Measurements from ENCODE around the gene S100A10. TPM values are rescaled to one million over a fixed set of nuclear protein-coding genes. Genes with fewer than 3 reads are reported as not detected.
A peak's percentile ranks its signal among the peaks of the same experiment; 100 is the strongest.

Gene S100A10
- total RNA-seq, 1 experiment from 2014 or later = 161 TPM

DNA sequence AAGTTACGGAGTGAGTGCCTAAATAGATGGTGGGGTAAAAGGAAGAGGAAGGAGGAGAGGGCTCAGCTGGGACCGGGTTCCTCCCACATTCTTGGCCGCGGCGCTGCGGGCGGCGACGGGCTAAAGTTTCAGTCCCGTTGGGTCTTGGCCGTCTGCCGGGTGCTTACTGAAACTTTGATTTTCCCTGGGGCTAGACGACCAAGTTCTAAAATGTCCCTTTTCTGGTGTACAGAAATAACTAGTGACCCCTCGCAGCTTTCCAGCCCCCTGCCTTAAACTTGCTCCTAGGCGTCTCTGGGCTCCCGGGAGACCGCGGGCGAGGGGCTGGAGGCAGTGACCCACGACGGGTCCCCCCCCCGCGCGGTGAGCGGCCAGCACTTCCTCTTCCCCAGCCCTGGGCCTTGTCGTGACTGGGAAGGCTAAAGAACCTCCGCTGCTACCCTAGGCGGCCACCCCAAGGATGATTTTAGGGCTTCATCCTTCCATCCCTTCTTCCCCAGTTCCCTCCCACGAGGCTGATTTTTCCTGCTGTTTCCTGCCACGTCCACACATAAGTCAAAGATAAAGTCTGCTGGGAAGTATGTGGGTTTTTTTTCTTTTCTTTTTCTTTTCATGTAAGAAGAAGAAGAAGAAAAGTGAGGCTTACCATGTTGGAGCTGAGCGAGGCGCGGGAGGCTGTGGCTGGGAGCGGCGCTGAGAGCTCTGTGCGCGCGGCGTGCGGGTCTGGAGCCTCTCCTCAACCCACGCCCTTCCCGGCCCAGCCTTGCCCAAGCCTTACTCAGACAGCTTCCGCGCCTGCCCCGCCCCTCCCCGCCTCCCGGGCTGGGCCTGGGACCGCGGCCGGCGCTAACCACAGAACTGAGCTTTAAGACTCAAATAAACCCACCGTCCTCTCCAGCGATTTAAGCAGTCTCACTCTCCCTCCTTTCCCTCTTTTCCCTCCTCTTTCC is 42.9 kb upstream of the S100A10 start, which contains the start of gene S100A11:
TSS of gene S100A11 (minus strand) at position 738 of the 950 bp plus-strand sequence. CDS start at position 649, 89 bp downstream.
- ChIA-PET POLR2A (interaction anchor here (1.2 to 1.9 kb wide), 2 partner anchors 11 to 197 kb away, joined by 4 to 5 read pairs; partner anchors contain the start of gene C2CD4D), CTCF (interaction anchor here (0.5 to 4.5 kb wide), 23 partner anchors 7 to 1215 kb away, joined by 3 to 45 read pairs (median 7); partner anchors contain the start of gene THEM4)
- H3K36me3 Mint-ChIP-seq = peaks cover 22% of the 10 kb centered on the region
- H3K4me3 Mint-ChIP-seq = peak within 1 kb of the TSS; percentile 89
- H3K27me3 Mint-ChIP-seq (ENCODE audit: low read depth) = peaks cover 9% of the 10 kb centered on the region
- peak within 1 kb of the TSS; percentile 82 for H3K27ac Mint-ChIP-seq
- no peaks in the 10 kb centered on the region for H3K9me3 Mint-ChIP-seq
- peak; percentile 78 for ATAC-seq
- peak; percentile 77 for DNase-seq (ENCODE audit: low spot score)
- TF ChIP-seq SP1 (CRISPR knock-in tag; conservative IDR thresholded peaks at IDR 0.05) = 0 out of 2 replicates have a peak, but pooled peaks have one; percentile 30
- no peak for TF ChIP-seq TCF7 (CRISPR knock-in tag; IDR thresholded peaks at IDR 0.05; ENCODE audit: low read depth)
- H3K4me1 Mint-ChIP-seq = peaks cover 40% of the 10 kb centered on the region

DNA sequence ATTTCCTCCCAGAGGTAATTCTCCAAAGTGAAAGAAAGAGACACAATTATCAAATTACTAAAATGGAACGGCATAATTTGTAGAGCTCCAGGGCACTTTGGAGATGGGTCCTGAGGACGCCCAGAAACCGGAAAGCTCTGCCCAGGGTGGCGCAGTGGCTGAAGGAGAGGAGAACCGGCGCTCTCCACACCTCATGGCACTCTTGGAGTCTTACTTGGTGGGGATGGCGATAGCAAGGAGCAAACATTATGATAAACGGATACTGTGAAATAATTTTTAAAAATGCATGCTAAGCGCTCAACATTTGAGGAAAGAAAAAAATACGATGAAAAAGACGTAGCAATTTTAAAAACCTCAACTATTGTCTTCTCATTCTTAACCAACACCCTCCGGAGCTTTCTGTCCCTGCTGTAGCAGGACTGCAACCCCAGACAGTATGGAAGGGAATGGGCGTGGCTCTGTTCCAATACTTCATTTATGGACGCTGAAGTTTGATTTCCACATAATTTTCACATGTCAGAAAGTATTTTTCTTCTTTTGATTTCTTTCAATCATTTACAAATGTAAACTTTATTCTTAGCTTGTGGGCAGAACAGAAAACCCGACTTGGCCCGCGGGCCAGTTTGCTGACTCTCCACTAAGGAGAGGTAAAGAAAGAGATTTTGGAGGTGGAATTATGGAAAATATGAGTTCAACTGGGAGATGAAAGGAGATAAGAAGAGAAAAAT is 42.0 kb upstream of the S100A10 start:
- peak; percentile 14; the same call in 1 of the 2 replicates for ATAC-seq
- H3K27ac Mint-ChIP-seq = peak overlapping the region; percentile 85
- H3K4me1 Mint-ChIP-seq = peaks cover 40% of the 10 kb centered on the region
- DNase-seq (ENCODE audit: low spot score) = no peak
- ChIA-PET CTCF (interaction anchor here (1.0 to 4.5 kb wide), 16 partner anchors 8 to 199 kb away, joined by 3 to 45 read pairs (median 14); partner anchors contain the start of gene THEM4), POLR2A (interaction anchor here (1.9 kb wide), 1 partner anchor 12 kb away, joined by 5 read pairs; no protein-coding TSS in a partner anchor)
- peaks cover 22% of the 10 kb centered on the region for H3K36me3 Mint-ChIP-seq
- no peaks in the 10 kb centered on the region for H3K9me3 Mint-ChIP-seq
- peak overlapping the region; percentile 89 for H3K4me3 Mint-ChIP-seq
- TF ChIP-seq GRHL2 (CRISPR knock-in tag; IDR thresholded peaks at IDR 0.05; ENCODE audit: insufficient replicate concordance, severe bottlenecking) (no peak), USF1 (CRISPR knock-in tag; IDR thresholded peaks at IDR 0.05) (no peak), CBFB (CRISPR knock-in tag; IDR thresholded peaks at IDR 0.05; ENCODE audit: low read depth) (no peak), ZNF416 (CRISPR knock-in tag; IDR thresholded peaks at IDR 0.05) (no peak), ZNF138 (CRISPR knock-in tag; conservative IDR thresholded peaks at IDR 0.05) (no peak), ZNF121 (CRISPR knock-in tag; IDR thresholded peaks at IDR 0.05) (no peak)
- TF ChIP-seq, protein P1, sequence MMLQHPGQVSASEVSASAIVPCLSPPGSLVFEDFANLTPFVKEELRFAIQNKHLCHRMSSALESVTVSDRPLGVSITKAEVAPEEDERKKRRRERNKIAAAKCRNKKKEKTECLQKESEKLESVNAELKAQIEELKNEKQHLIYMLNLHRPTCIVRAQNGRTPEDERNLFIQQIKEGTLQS (CRISPR knock-in tag; conservative IDR thresholded peaks at IDR 0.05) = no peak
- peaks cover 9% of the 10 kb centered on the region for H3K27me3 Mint-ChIP-seq (ENCODE audit: low read depth)

DNA sequence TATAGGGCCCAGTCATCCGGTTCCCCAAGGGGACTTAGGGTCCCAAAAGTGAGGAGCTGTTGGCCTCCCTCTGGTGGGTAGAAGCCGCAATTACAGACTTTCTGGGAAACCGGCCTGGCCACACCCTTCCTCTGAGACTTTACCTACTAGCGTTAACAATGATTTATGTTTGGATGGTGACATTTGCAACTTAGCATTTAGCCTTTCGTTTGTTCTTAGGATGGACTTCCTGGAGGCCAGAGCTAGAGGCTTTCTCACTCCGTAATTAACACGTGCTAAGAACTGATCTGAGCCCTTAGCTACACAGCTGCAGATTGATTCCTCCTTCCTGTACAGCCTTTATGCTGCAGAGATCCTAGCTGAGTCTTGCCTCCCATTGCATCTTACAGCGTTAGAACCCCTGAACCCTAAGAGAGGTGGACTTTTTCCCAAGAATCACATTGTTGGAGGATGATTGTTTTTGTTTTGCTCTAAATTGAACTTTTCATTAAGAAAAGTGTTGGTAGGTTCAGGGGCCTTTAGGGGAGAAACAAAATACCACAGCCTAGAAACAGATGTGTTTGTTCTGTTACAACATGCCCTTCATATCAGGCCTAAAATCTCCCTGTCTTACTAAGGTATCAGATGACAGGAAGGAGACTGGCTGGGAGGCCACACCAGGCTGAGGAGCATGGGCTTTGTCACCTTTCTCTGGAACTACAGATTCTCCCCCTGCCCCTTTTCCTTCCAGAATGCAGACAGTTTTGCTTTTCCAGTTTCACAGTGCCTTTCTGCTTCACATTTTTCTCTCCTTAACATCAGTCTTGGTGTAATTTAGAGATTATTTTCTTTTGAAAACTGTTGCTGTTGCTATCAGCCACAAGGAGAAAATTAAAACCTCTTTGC is 41.2 kb upstream of the S100A10 start:
- ATAC-seq (peak; percentile 71), DNase-seq (ENCODE audit: low spot score) (peak; percentile 76)
- Mint-ChIP-seq H3K4me3 (peak overlapping the region; percentile 89), H3K4me1 (peaks cover 40% of the 10 kb centered on the region), H3K27ac (peak overlapping the region; percentile 85), H3K9me3 (no peaks in the 10 kb centered on the region), H3K36me3 (peaks cover 23% of the 10 kb centered on the region), H3K27me3 (ENCODE audit: low read depth) (peaks cover 9% of the 10 kb centered on the region)
- ChIA-PET CTCF (interaction anchor here (0.5 to 4.5 kb wide), 33 partner anchors 9 to 233 kb away, joined by 3 to 45 read pairs (median 6); partner anchors contain the start of gene THEM4), POLR2A (interaction anchor here (1.0 to 1.7 kb wide), 2 partner anchors 12 to 14 kb away, joined by 3 to 5 read pairs; no protein-coding TSS in a partner anchor)
- TF ChIP-seq CTCF (IDR thresholded peaks at IDR 0.05) (peak; percentile 88), GABPB1 (CRISPR knock-in tag; IDR thresholded peaks at IDR 0.05) (0 out of 2 replicates have a peak, but pooled peaks have one; percentile 14)
- TF ChIP-seq, protein P2, sequence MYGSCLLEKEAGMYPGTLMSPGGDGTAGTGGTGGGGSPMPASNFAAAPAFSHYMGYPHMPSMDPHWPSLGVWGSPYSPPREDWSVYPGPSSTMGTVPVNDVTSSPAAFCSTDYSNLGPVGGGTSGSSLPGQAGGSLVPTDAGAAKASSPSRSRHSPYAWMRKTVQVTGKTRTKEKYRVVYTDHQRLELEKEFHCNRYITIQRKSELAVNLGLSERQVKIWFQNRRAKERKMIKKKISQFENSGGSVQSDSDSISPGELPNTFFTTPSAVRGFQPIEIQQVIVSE (CRISPR knock-in tag; IDR thresholded peaks at IDR 0.05; ENCODE audit: borderline replicate concordance) = no peak

Data from WTC11 (cell line).